Uterus (tissue), 4 donors: ENCODE data around the gene KRTAP10-10. TPM values are rescaled to one million over a fixed set of nuclear protein-coding genes. Genes with fewer than 3 reads are reported as not detected.

Experiments used
- DNase-seq, 2 donors: peaks; one replicate each; pipeline ENCODE4 v3.0.0-alpha.2; 2019 to 2020
- H3K27ac ChIP-seq, 2 donors: fragments of 200-600 bp; sonication (generic); 1 replicate in 1 of 2; 2 replicates in 1 of 2; pipeline ENCODE4 v1.5.1; 2016 to 2018
- H3K27me3 ChIP-seq, 2 donors: fragments of 200-600 bp; sonication (generic); one replicate each; pipeline ENCODE4 v1.5.1; 2018 to 2019; ENCODE audit warnings: control low read depth in 1 of 2
- H3K36me3 ChIP-seq, 2 donors: fragments of 200-600 bp; sonication (generic); one replicate each; pipeline ENCODE4 v1.5.1; 2019; ENCODE audit warnings: control low read depth in 1 of 2
- H3K4me1 ChIP-seq, 2 donors: fragments of 200-600 bp; sonication (generic); one replicate each; pipeline ENCODE4 v1.5.1; 2018 to 2019; ENCODE audit warnings: control low read depth in 1 of 2
- H3K4me3 ChIP-seq, 2 donors: fragments of 200-600 bp; sonication (generic); 1 replicate in 1 of 2; 2 replicates in 1 of 2; pipeline ENCODE4 v1.5.1; 2018 to 2019; ENCODE audit warnings: mild to moderate bottlenecking in 1 of 2
- H3K9me3 ChIP-seq, 2 donors: fragments of 200-600 bp; sonication (generic); one replicate each; pipeline ENCODE4 v1.5.1; 2019; ENCODE audit warnings: control low read depth in 1 of 2
- CTCF ChIP-seq, 4 experiments: fragments of 200-600 bp in 2 of 4; fragments of 450-650 bp in 2 of 4; sonication (generic) in 2 of 4; IDR thresholded peaks; one replicate each; pipeline ENCODE4 v1.5.1; 2016 to 2019; ENCODE audit warnings: antibody characterized with exemption in 4 of 4, mild to moderate bottlenecking in 2 of 4, moderate library complexity in 1 of 4
- POLR2A ChIP-seq, 2 donors: fragments of 450-650 bp; IDR thresholded peaks; one replicate each; pipeline ENCODE4 v1.6.1; 2016; ENCODE audit warnings: antibody characterized with exemption in 2 of 2, mild to moderate bottlenecking in 1 of 2, moderate library complexity in 1 of 2
- intact Hi-C: fragments of 100-400 bp; cut with DNase I; formaldehyde crosslinking; loops from one replicate; pipeline ENCODE4 v1.15.1; 2023; ENCODE audit warnings: low total_unique reads
- total RNA-seq, 4 donors: library from RNA; depleted of rRNA in 3 of 4; stranded (reverse); fragments of >200 nt in 3 of 4; gene quantifications; one replicate each; pipeline versions ENCODE4 v1.1.0 to v1.2.4, GENCODE V29; 2014 to 2023
- donor health status: DM: yes; HTN: yes; CAD: no.

The KRTAP10-10 gene
- total RNA-seq, 4 donors from 2014 or later: not detected

GRCh38 chr21:44654576-44655175, 17.5 kb downstream of the KRTAP10-10 start, which contains the start of gene KRTAP12-4:
TSS of gene KRTAP12-4 (minus strand) at chr21:44654659. CDS start at chr21:44654614, 45 bp downstream.
- Histone ChIP-seq H3K27ac (no peak within 1 kb of the TSS), H3K36me3 (no peaks in the 10 kb centered on the region), H3K27me3 (no peaks in the 10 kb centered on the region), H3K4me3 (no peak within 1 kb of the TSS), H3K9me3 (no peaks in the 10 kb centered on the region), H3K4me1 (no peaks in the 10 kb centered on the region)
- TF ChIP-seq POLR2A (IDR thresholded peaks at IDR 0.05) (no peak), CTCF (IDR thresholded peaks at IDR 0.05) (no peak)
- intact Hi-C loops: no loop called here
- DNase-seq: no peak

GRCh38 chr21:44656868-44657267, 19.7 kb downstream of the KRTAP10-10 start:
- Histone ChIP-seq H3K9me3 (no peaks in the 10 kb centered on the region), H3K36me3 (no peaks in the 10 kb centered on the region), H3K27ac (no peak overlapping the region), H3K4me3 (no peak overlapping the region), H3K27me3 (peaks cover 0 to 3% of the 10 kb centered on the region in 2 donors), H3K4me1 (no peaks in the 10 kb centered on the region)
- no peak for TF ChIP-seq CTCF (IDR thresholded peaks at IDR 0.05)
- TF ChIP-seq POLR2A (IDR thresholded peaks at IDR 0.05): no peak
- no peak for DNase-seq
- intact Hi-C loops: no loop called here

- Histone ChIP-seq H3K9me3 (no peaks in the 10 kb centered on the region), H3K27me3 (peaks cover 0 to 3% of the 10 kb centered on the region in 2 donors), H3K36me3 (no peaks in the 10 kb centered on the region), H3K4me3 (no peak within 1 kb of the TSS), H3K4me1 (no peaks in the 10 kb centered on the region), H3K27ac (no peak within 1 kb of the TSS)
- intact Hi-C loops: no loop called here
- TF ChIP-seq POLR2A (IDR thresholded peaks at IDR 0.05): no peak
- no peak for TF ChIP-seq CTCF (IDR thresholded peaks at IDR 0.05)
- no peak for DNase-seq
These were observed 20.7 kb downstream of the KRTAP10-10 start, which contains the start of gene KRTAP12-3 for GRCh38 chr21:44657635-44658540. TSS of gene KRTAP12-3 (plus strand) at chr21:44657932. CDS start at chr21:44657980, 48 bp downstream.

- Histone ChIP-seq H3K27ac (no peak overlapping the region), H3K4me1 (no peaks in the 10 kb centered on the region), H3K4me3 (no peak overlapping the region), H3K9me3 (no peaks in the 10 kb centered on the region), H3K27me3 (peaks cover 0 to 3% of the 10 kb centered on the region in 2 donors), H3K36me3 (no peaks in the 10 kb centered on the region)
- no peak for DNase-seq
- TF ChIP-seq CTCF (IDR thresholded peaks at IDR 0.05) (no peak), POLR2A (IDR thresholded peaks at IDR 0.05) (no peak)
- intact Hi-C loops: no loop called here
These were observed 21.4 kb downstream of the KRTAP10-10 start for GRCh38 chr21:44658541-44658910.
